Right forelimb (tissue), 1 donor: ENCODE results near the gene LMNTD1.
"Not testable (repeated sequence)": the region's sequence is repeated elsewhere in the genome, so short reads cannot be mapped to it uniquely, and the experiment has no call there.

Source experiments
- DNase-seq: peaks from one replicate; pipeline ENCODE4 v3.0.0-alpha.2; 2018

LMNTD1 gene

DNA sequence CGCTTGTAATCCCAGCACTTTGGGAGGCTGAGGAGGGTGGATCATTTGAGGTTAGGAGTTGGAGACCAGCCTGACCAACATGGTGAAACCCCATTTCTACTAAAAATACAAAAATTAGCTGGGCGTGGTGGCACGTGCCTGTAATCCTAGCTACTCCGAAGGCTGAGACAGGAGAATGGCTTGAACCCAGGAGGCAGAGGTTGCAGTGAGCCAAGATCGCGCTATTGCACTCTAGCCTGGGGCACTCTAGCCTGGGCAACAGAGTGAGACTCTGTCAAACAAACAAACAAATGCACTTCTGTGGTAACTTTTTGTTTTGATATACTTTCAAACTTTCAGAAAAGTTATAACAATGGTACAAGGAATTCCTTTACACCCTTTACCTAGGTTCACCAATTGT, 126.3 kb downstream of the LMNTD1 start:
- DNase-seq = not testable (repeated sequence)
